OCI-LY7 (cell line): ENCODE data around the gene SPCS3.

Experiments
- CTCF ChIP-seq: fragments of 200-600 bp; sonication (generic); conservative IDR thresholded peaks from 2 replicates; pipeline ENCODE4 v1.5.1; 2014; ENCODE audit warnings: mild to moderate bottlenecking, antibody characterized with exemption, low read length, moderate library complexity, mixed read lengths
- EZH2phosphoT487 ChIP-seq: fragments of 200-600 bp; sonication (generic); IDR thresholded peaks from 2 replicates; pipeline ENCODE4 v1.6.1; 2018; ENCODE audit warnings: low read depth, borderline replicate concordance, mild to moderate bottlenecking, mixed run types, antibody characterized with exemption, low read length, moderate library complexity, mixed read lengths

DNA sequence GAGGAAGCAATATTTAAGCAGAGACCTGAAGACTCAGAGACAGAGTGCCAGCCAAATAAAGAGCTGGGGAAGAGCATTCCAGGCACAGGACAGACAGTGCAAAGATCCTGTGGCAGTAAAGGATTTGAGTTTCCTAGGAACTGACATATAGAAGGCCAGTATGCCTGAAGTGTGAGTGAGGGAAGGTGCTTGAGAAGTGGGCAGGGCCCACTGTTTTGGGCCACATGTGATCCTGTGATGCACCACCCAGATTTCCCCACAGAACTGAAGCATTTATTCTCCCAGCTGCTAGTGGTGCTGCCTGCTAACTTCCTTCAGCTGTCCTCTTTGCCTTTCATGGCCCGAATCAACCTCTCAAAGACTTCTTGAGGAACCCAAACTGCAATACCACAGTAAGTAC lies 26.8 kb upstream of the SPCS3 start:
- TF ChIP-seq CTCF (no peak), EZH2phosphoT487 (no peak)
